Measurements from ENCODE around the gene COPS6. TPM values are rescaled to one million over a fixed set of nuclear protein-coding genes. Genes with fewer than 3 reads are reported as not detected.

COPS6 gene
- total and polyA plus RNA-seq, 2 of the 4 experiments (the other 2 are of a cell fraction): 185 to 325 TPM

DNA sequence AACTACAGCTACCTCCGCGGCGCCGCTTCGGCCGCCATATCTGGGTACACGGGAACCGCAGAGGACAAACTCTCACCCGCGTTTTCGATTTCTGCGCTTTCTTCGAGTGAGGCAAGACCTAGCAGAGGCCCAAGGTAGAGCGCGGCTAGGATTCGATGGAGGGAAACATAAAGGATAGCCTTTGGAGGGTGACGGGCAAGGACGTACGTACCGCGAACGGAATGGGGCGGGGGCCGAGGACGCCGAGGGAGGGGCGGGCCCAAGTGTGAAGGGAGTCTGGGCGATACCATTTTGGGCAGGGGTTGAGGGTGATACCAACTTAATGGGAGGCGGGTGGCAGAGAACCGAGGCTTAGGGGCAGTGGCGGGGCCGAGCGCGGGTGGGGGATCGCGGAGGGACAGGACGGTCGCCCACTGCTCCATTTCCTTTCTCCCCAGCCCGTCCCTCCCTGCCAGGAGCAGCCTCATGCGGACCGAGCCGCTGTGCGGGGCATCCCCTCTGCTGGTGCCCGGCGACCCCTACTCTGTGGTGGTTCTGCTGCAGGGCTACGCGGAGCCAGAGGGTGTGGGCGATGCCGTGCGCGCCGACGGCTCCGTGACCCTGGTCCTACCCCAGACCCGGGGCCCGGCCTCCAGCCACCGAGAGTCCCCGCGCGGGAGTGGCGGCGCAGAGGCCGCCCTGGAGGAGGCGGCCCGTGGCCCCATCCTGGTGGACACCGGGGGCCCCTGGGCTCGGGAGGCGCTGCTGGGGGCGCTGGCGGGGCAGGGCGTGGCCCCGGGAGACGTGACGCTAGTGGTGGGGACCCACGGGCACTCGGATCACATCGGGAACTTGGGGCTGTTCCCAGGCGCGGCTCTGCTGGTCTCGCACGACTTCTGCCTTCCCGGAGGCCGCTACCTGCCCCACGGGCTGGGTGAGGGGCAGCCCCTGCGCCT, 38.4 kb downstream of the COPS6 start, which contains the start of gene MBLAC1:
TSS of gene MBLAC1 (plus strand) at position 37 of the 935 bp plus-strand sequence. CDS start at position 466, 429 bp downstream.
- WGBS, 2 experiments (ENCODE audit: extremely low coverage in 2 of 2, insufficient read length in 1 of 2): 1% methylated on average over 49 of the region's 85 CpGs; no CpG with 5 or more reads in 1 of the 2 experiments
- H3K9me3 ChIP-seq (ENCODE audit: control insufficient read depth, insufficient read depth, low read length): no peaks in the 10 kb centered on the region
- H2AK5ac ChIP-seq (ENCODE audit: low read depth, low read length): peak within 1 kb of the TSS; percentile 86
- ATAC-seq (ENCODE audit: low read depth): peak; percentile 90
- H4K20me1 ChIP-seq (ENCODE audit: insufficient read depth, low read length): no peaks in the 10 kb centered on the region
- TF ChIP-seq CHD1 (IDR thresholded peaks at IDR 0.05; ENCODE audit: low read depth, low read length): peak; percentile 92; the same call in 1 of the 2 replicates
- no peak for TF ChIP-seq RAD21 (IDR thresholded peaks at IDR 0.05; ENCODE audit: low read length)
- peak; percentile 95 for TF ChIP-seq MAZ (IDR thresholded peaks at IDR 0.05; ENCODE audit: borderline replicate concordance, low read depth, low read length)
- TF ChIP-seq POLR2A (IDR thresholded peaks at IDR 0.05; ENCODE audit: low read depth, low read length): peak; percentile 79
- TF ChIP-seq, protein P1, sequence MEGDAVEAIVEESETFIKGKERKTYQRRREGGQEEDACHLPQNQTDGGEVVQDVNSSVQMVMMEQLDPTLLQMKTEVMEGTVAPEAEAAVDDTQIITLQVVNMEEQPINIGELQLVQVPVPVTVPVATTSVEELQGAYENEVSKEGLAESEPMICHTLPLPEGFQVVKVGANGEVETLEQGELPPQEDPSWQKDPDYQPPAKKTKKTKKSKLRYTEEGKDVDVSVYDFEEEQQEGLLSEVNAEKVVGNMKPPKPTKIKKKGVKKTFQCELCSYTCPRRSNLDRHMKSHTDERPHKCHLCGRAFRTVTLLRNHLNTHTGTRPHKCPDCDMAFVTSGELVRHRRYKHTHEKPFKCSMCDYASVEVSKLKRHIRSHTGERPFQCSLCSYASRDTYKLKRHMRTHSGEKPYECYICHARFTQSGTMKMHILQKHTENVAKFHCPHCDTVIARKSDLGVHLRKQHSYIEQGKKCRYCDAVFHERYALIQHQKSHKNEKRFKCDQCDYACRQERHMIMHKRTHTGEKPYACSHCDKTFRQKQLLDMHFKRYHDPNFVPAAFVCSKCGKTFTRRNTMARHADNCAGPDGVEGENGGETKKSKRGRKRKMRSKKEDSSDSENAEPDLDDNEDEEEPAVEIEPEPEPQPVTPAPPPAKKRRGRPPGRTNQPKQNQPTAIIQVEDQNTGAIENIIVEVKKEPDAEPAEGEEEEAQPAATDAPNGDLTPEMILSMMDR (conservative IDR thresholded peaks at IDR 0.05; ENCODE audit: low read depth, low read length): no peak
- TF ChIP-seq BHLHE40 (IDR thresholded peaks at IDR 0.05; ENCODE audit: low read depth, low read length): peak; percentile 97
- TF ChIP-seq SMC3 (IDR thresholded peaks at IDR 0.05; ENCODE audit: low read depth, low read length): 0 out of 2 replicates have a peak, but pooled peaks have one; percentile 4
- no peak for TF ChIP-seq FOS (IDR thresholded peaks at IDR 0.05; ENCODE audit: low read depth, low read length)
- H3K27ac ChIP-seq (ENCODE audit: insufficient read depth, low read length): peak within 1 kb of the TSS; percentile 94
- peak within 1 kb of the TSS; percentile 99; the same call in 2 of the 3 replicates for H2BK15ac ChIP-seq (ENCODE audit: low read depth, low read length)
- H3K4me1 ChIP-seq (ENCODE audit: control insufficient read depth, insufficient read depth, low read length): peaks cover 2% of the 10 kb centered on the region; the same call in 1 of the 2 replicates
- H3K18ac ChIP-seq (ENCODE audit: low read depth, low read length): peak within 1 kb of the TSS; percentile 88
- ChIA-PET CTCF (no interaction called here), POLR2A (ENCODE audit: unreplicated experiment) (no interaction called here)
- H2AK9ac ChIP-seq (replicated peaks; ENCODE audit: low read depth, low read length, poor library complexity): peak within 1 kb of the TSS; percentile 96
- H4K5ac ChIP-seq (ENCODE audit: low read depth, low read length): peak within 1 kb of the TSS; percentile 87
- BruUV-seq (replicated peaks): no TSS peak
- peak within 1 kb of the TSS; percentile 50; the same call in 1 of the 2 replicates for H2BK20ac ChIP-seq (ENCODE audit: low read depth, low read length)
- peaks cover 18 to 51% of the 10 kb centered on the region in 2 experiments; a peak in 3 of 4 replicates for H3K79me1 ChIP-seq (ENCODE audit: low read depth in 1 of 2, low read length in 2 of 2)
- H3K27me3 ChIP-seq (ENCODE audit: control insufficient read depth, insufficient read depth, low read length): no peaks in the 10 kb centered on the region
- in situ Hi-C loops (cut with MboI; ENCODE audit: low sequenced_read_pairs): no loop called here
- H4K91ac ChIP-seq (ENCODE audit: insufficient read depth, low read depth, low read length): peak within 1 kb of the TSS; percentile 98
- peak within 1 kb of the TSS; percentile 68 for H3K4me3 ChIP-seq (ENCODE audit: insufficient read depth, low read depth, low read length)
- H3K9ac ChIP-seq (ENCODE audit: low read depth, low read length): peak within 1 kb of the TSS; percentile 97
- dilution Hi-C loops (cut with HindIII; ENCODE audit: low sequenced_read_pairs, unreplicated experiment): no loop called here
- peaks cover 4% of the 10 kb centered on the region; the same call in 1 of the 2 replicates for H3K9me1 ChIP-seq (ENCODE audit: insufficient read depth, low read length)
- intact Hi-C loops (cut with micrococcal nuclease): no loop called here
- peak within 1 kb of the TSS; percentile 98 for H3K4ac ChIP-seq (ENCODE audit: low read depth, low read length)
- H3K56ac ChIP-seq (ENCODE audit: extremely low read depth, insufficient read depth, low read length): peak within 1 kb of the TSS; percentile 99
- peak within 1 kb of the TSS; percentile 92 for H2BK5ac ChIP-seq (ENCODE audit: low read depth, low read length, poor library complexity, severe bottlenecking)
- peak within 1 kb of the TSS; percentile 99 for H3K14ac ChIP-seq (replicated peaks; ENCODE audit: low read depth, low read length)
- peak within 1 kb of the TSS; percentile 99 for H3K23ac ChIP-seq (ENCODE audit: low read depth, low read length)
- H3K36me3 ChIP-seq (ENCODE audit: control insufficient read depth, insufficient read depth, low read length): peaks cover 4% of the 10 kb centered on the region; the same call in 1 of the 2 replicates
- H4K8ac ChIP-seq (ENCODE audit: low read depth in 2 of 2, low read length in 2 of 2): peak within 1 kb of the TSS; percentile 94 to 99
- H2AFZ ChIP-seq (replicated peaks; ENCODE audit: low read length, poor library complexity): peak within 1 kb of the TSS; percentile 98
- peak within 1 kb of the TSS; percentile 94 for H2BK120ac ChIP-seq (ENCODE audit: low read depth, low read length)
- H3K4me2 ChIP-seq (ENCODE audit: low read depth, low read length): peak within 1 kb of the TSS; percentile 88
- peak; percentile 90 for DNase-seq
